Endothelial cell of umbilical vein (primary cell): ENCODE results near the gene SHOC2. TPM values are rescaled to one million over a fixed set of nuclear protein-coding genes. Genes with fewer than 3 reads are reported as not detected.
A peak's percentile ranks its signal among the peaks of the same experiment; 100 is the strongest.

Experiments used
- BruUV-seq: library from RNA; stranded (reverse); fragments of 400-500 nt; replicated peaks from 2 replicates; lab custom pipeline; 2021; lab: Mats Ljungman, UMichigan
- CTCF ChIA-PET: fragments of 300-600, 350-600 bp; sonication (Branson Sonifier 250); formaldehyde crosslinking; loops from one replicate; lab custom pipeline; 2021; ENCODE audit warnings: antibody characterized with exemption, inconsistent platforms; lab: Charles Lee
- POLR2A ChIA-PET: fragments of 300-600, 350-600 bp; sonication (Branson Sonifier 250); formaldehyde crosslinking; loops from one replicate; lab custom pipeline; 2021; ENCODE audit warnings: antibody characterized with exemption, inconsistent platforms; lab: Charles Lee
- DNase-seq: peaks from one replicate; pipeline ENCODE4 v3.0.0-alpha.2; 2011; ENCODE audit warnings: low read depth, low spot score
- FAIRE-seq: peaks from 2 replicates; lab custom pipeline; 2011; peaks lifted over from hg19 to GRCh38; lab: Jason Lieb, UNC
- H2AFZ ChIP-seq: 2 replicates; pipeline ENCODE4 v1.6.0; 2012; ENCODE audit warnings: low read depth, low read length, control low read depth, inconsistent platforms
- H3K27ac ChIP-seq: 2 replicates; pipeline ENCODE4 v1.5.1; 2011; ENCODE audit warnings: low read depth, mild to moderate bottlenecking, control low read depth, low read length, moderate library complexity; ENCODE audit not compliant: insufficient read depth
- H3K27me3 ChIP-seq, 2 experiments: 2 replicates each; pipeline versions ENCODE4 v1.6.0 to v1.6.1; 2011; ENCODE audit warnings: low read length in 2 of 2, mixed read lengths in 1 of 2; ENCODE audit not compliant: control insufficient read depth in 2 of 2, insufficient read depth in 2 of 2
- H3K36me3 ChIP-seq, 2 experiments: 2 replicates in 1 of 2; 3 replicates in 1 of 2; pipeline ENCODE4 v1.5.1; 2011; ENCODE audit warnings: low read length in 2 of 2, mild to moderate bottlenecking in 1 of 2, moderate library complexity in 1 of 2; ENCODE audit not compliant: control insufficient read depth in 2 of 2, insufficient read depth in 2 of 2; ENCODE audit errors: extremely low read depth in 1 of 2
- H3K4me1 ChIP-seq: 3 replicates; pipeline ENCODE4 v1.5.1; 2011; ENCODE audit warnings: mild to moderate bottlenecking, low read length; ENCODE audit not compliant: control insufficient read depth, insufficient read depth; ENCODE audit errors: extremely low read depth
- H3K4me2 ChIP-seq: 2 replicates; pipeline ENCODE4 v1.6.1; 2011; ENCODE audit warnings: low read length, control low read depth, mixed read lengths; ENCODE audit not compliant: insufficient read depth
- H3K4me3 ChIP-seq, 3 experiments: fragments of 200-600 bp in 1 of 3; sonication (generic), shearing (Covaris generic) in 1 of 3; replicated peaks in 1 of 3; 2 replicates each; pipeline ENCODE4 v1.5.1; 2011 to 2016; ENCODE audit warnings: control low read depth in 3 of 3, low read length in 3 of 3, mild to moderate bottlenecking in 2 of 3, inconsistent platforms in 1 of 3, low read depth in 1 of 3, moderate library complexity in 1 of 3; ENCODE audit not compliant: insufficient read depth in 1 of 3
- H3K79me2 ChIP-seq: 2 replicates; pipeline ENCODE4 v1.6.0; 2012; ENCODE audit warnings: low read length, inconsistent platforms; ENCODE audit not compliant: control insufficient read depth, insufficient read depth
- H3K9ac ChIP-seq: replicated peaks from 2 replicates; pipeline ENCODE3; 2011; ENCODE audit warnings: low read length, control low read depth; ENCODE audit not compliant: insufficient read depth; ENCODE audit errors: extremely low read depth
- H3K9me1 ChIP-seq: replicated peaks from 3 replicates; pipeline ENCODE4 v1.6.0; 2011; ENCODE audit warnings: mild to moderate bottlenecking, low read length; ENCODE audit not compliant: control insufficient read depth, insufficient read depth; ENCODE audit errors: extremely low read depth
- H3K9me3 ChIP-seq: replicated peaks from 2 replicates; pipeline ENCODE4 v1.5.1; 2012; ENCODE audit warnings: low read length, inconsistent platforms; ENCODE audit not compliant: control insufficient read depth, insufficient read depth
- H4K20me1 ChIP-seq: replicated peaks from 2 replicates; pipeline ENCODE3; 2011; ENCODE audit warnings: mild to moderate bottlenecking, low read length; ENCODE audit not compliant: control insufficient read depth, insufficient read depth; ENCODE audit errors: extremely low read depth
- CTCF ChIP-seq, 2 donors: IDR thresholded peaks; 1 replicate in 1 of 2; 2 replicates in 1 of 2; pipeline ENCODE4 v1.5.1; 2011; ENCODE audit warnings: low read length in 2 of 2, mild to moderate bottlenecking in 2 of 2, moderate library complexity in 2 of 2, control low read depth in 1 of 2, inconsistent platforms in 1 of 2, low read depth in 1 of 2; ENCODE audit not compliant: insufficient read depth in 1 of 2; ENCODE audit errors: extremely low read depth in 1 of 2
- EZH2 ChIP-seq: IDR thresholded peaks from 2 replicates; pipeline ENCODE4 v1.6.1; 2012; ENCODE audit warnings: borderline replicate concordance, low read depth, mild to moderate bottlenecking, moderate library complexity, low read length, inconsistent platforms; ENCODE audit not compliant: severe bottlenecking
- FOS ChIP-seq: IDR thresholded peaks from 2 replicates; pipeline ENCODE4 v1.6.1; 2011; ENCODE audit warnings: mild to moderate bottlenecking, low read length, moderate library complexity, borderline replicate concordance; ENCODE audit not compliant: insufficient read depth
- GATA2 ChIP-seq: IDR thresholded peaks from 2 replicates; pipeline ENCODE4 v1.7.0; 2011; ENCODE audit warnings: low read depth, mild to moderate bottlenecking, moderate library complexity, mixed read lengths, low read length; ENCODE audit not compliant: insufficient read length, insufficient read depth
- JUN ChIP-seq: IDR thresholded peaks from 2 replicates; pipeline ENCODE4 v1.6.1; 2011; ENCODE audit warnings: borderline replicate concordance, low read depth; ENCODE audit not compliant: insufficient read length, insufficient read depth
- MAX ChIP-seq: IDR thresholded peaks from 2 replicates; pipeline ENCODE4 v1.6.1; 2011; ENCODE audit not compliant: insufficient read depth, insufficient read length
- MYC ChIP-seq: IDR thresholded peaks from one replicate; pipeline ENCODE4 v1.6.1; 2011; ENCODE audit warnings: mild to moderate bottlenecking, low read depth, low read length
- POLR2A ChIP-seq: IDR thresholded peaks from 2 replicates; pipeline ENCODE4 v1.6.1; 2012; ENCODE audit warnings: low read depth, mild to moderate bottlenecking, control low read depth, low read length
- POLR2AphosphoS5 ChIP-seq: IDR thresholded peaks from 2 replicates; pipeline ENCODE4 v1.6.1; 2012; ENCODE audit warnings: low read depth, mild to moderate bottlenecking, control low read depth, low read length, moderate library complexity; ENCODE audit not compliant: insufficient read depth
- dilution Hi-C: fragments of 300-500 bp; cut with MboI; formaldehyde crosslinking; loops from one replicate; pipeline ENCODE4 v1.15.0; 2019; ENCODE audit warnings: low sequenced_read_pairs; ENCODE audit not compliant: extremely low pct_ligation_motif_present
- intact Hi-C: fragments of 100-400 bp; cut with micrococcal nuclease; formaldehyde crosslinking; loops from one replicate; pipeline ENCODE4 v1.10.0; 2022
- polyA plus RNA-seq, 4 experiments: library from polyadenylated mRNA; depleted of rRNA in 3 of 4; stranded (reverse) in 3 of 4; unstranded in 1 of 4; fragments of >200 nt; gene quantifications; 2 replicates each; pipeline versions ENCODE4 v1.2.1 to v1.2.3, GENCODE V29; 2011 to 2012; ENCODE audit warnings: missing spikeins in 1 of 4
- total RNA-seq: library from RNA; stranded (reverse); gene quantifications from 2 replicates; pipeline ENCODE4 v1.2.3, GENCODE V29; 2021

SHOC2 gene
- total and polyA plus RNA-seq, 2 donors (not counting 3 experiments of a cell fraction or from before 2014, with no cell fraction given) = 13.0 to 37.1 TPM

GRCh38 chr10:110944792-110945396 is 25.5 kb downstream of the SHOC2 start:
- dilution Hi-C loops = no loop called here
- Histone ChIP-seq H3K4me1 (no peaks in the 10 kb centered on the region), H3K4me3 (no peak overlapping the region), H3K27ac (no peak overlapping the region), H3K4me2 (no peak overlapping the region), H3K9me3 (no peaks in the 10 kb centered on the region), H4K20me1 (peaks cover 9% of the 10 kb centered on the region), H3K27me3 (no peaks in the 10 kb centered on the region), H3K9ac (no peak overlapping the region), H3K36me3 (no peaks in the 10 kb centered on the region), H3K79me2 (peaks cover 62% of the 10 kb centered on the region), H2AFZ (no peak overlapping the region), H3K9me1 (no peaks in the 10 kb centered on the region)
- FAIRE-seq = no peak
- POLR2A ChIA-PET = no interaction called here
- peak; percentile 16 for DNase-seq
- intact Hi-C loops = no loop called here
- no TSS peak for BruUV-seq
- CTCF ChIA-PET = interaction anchor here (1.1 to 2.3 kb wide), 3 partner anchors 9 to 26 kb away, joined by 3 to 5 read pairs (median 4); no protein-coding TSS in a partner anchor
- TF ChIP-seq CTCF (IDR thresholded peaks at IDR 0.05; ENCODE audit: extremely low read depth in 1 of 2, insufficient read depth in 1 of 2, low read depth in 1 of 2, low read length in 2 of 2) (no peak), POLR2AphosphoS5 (no peak), MYC (no peak), GATA2 (no peak)

- DNase-seq = no peak
- ChIA-PET CTCF (no interaction called here), POLR2A (no interaction called here)
- Histone ChIP-seq H3K79me2 (peaks cover 51% of the 10 kb centered on the region), H3K4me2 (no peak overlapping the region), H3K4me1 (no peaks in the 10 kb centered on the region), H3K36me3 (no peaks in the 10 kb centered on the region), H3K27ac (no peak overlapping the region), H3K9ac (no peak overlapping the region), H3K9me1 (no peaks in the 10 kb centered on the region), H2AFZ (no peak overlapping the region), H3K9me3 (no peaks in the 10 kb centered on the region), H3K4me3 (no peak overlapping the region), H4K20me1 (peaks cover 9% of the 10 kb centered on the region), H3K27me3 (no peaks in the 10 kb centered on the region)
- intact Hi-C loops (no loop called here), dilution Hi-C loops (no loop called here)
- no TSS peak for BruUV-seq
- FAIRE-seq = no peak
- TF ChIP-seq POLR2AphosphoS5 (no peak), MAX (no peak), JUN (no peak), MYC (no peak), FOS (no peak), CTCF (IDR thresholded peaks at IDR 0.05; ENCODE audit: extremely low read depth in 1 of 2, insufficient read depth in 1 of 2, low read depth in 1 of 2, low read length in 2 of 2) (no peak), EZH2 (no peak), POLR2A (no peak)
These were observed 27.1 kb downstream of the SHOC2 start for GRCh38 chr10:110946496-110946895.
